Activated T-cell treated with anti-CD3 and anti-CD28 coated beads, Interleukin-2, amount 50 U/mL, for 48 hours (primary cell): ENCODE data around the gene IL1RAPL1.

Experiments used
- DNase-seq, 2 experiments: peaks; one replicate each; pipeline ENCODE4 v3.0.0-alpha.2; 2020

IL1RAPL1 gene

DNA sequence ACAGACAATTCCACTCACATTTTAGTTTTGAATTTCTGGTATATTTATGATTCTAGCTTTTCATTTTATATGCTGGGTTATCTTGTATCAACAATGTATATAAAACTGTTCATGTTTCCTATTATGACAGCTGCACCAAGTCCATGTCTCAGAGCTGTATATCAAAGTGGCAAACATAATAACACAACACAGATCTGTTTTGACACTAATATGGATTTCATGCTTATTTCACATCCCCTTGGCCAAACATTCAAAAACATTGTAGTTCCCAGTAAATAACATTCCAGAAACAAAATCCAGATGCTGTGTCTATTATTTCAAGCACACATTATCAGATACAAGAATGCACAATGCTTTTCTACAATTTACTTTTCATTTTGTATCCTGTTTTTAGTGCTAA, 1247.5 kb downstream of the IL1RAPL1 start:
- no peak for DNase-seq

DNA sequence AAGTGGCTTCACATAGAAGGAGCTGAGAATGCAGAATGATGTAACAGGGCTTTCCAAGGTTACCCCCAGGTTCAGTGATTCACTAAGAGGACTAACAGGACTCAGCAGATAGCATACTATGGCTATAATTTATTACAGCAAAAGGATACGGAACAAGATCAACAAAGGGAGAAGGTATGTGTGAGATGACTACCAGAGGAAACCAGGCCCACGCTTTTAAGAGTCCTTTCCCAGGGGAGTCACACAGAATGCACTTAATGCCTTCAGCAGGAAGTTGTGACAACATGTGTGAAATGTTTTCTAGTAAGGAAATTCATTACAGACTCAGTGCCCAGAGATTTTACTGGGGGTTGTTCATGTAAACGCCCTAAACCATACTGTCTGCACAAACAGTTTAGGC, 1254.5 kb downstream of the IL1RAPL1 start:
- no peak for DNase-seq

DNA sequence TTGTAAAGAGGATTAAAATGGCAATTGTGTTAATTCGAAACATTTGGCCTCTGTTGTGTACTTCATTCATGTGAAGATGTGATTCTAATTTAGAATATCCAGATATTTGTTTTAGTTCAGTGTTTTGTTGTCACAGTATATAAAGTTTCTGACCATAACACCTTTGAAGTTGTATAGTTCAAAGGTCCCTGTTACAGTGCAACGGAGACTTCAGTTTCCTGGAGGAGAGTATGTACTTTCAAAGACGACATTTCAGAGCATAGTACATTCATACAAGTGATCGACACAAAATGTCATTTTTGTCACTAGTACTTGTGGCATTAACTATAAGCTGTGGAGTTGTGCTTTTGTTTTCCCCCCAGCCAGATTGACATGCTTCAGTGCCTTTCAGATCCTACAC, 1255.3 kb downstream of the IL1RAPL1 start:
- DNase-seq, result no peak

DNA sequence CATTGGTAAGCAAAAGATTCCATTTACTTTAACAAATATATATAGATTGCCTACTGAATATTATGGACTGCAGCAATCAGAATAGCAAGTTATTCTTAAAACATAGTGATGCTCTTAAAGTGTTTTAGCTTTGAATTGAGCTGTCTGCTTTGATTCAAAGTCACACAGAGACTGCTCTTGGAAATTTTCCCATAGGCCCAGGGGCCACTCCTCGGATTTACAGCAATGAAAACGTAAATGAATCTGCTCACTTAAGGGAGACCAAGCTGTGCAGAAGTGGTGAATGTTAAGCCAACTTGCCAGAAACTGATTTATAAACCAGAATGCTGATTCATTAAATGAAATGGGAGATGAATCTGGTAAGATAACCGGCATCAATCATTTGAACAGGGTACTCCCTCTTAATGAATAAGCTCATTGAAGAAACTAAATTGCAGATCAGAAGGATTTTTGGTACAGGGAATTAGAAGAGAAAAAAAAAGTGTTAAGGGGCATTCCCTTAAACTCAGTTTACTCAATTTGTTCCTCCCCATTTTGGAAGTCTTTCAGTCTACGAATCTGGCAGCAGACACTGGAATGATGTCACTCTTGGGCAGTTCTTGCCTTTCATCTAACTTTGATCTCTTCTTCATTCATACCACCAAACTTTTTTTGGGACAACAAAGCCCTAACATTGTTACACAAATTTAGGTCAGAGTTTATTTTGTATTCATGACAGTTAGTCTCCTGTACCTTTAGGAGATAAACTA, 1264.8 kb downstream of the IL1RAPL1 start:
- no peak for DNase-seq

DNA sequence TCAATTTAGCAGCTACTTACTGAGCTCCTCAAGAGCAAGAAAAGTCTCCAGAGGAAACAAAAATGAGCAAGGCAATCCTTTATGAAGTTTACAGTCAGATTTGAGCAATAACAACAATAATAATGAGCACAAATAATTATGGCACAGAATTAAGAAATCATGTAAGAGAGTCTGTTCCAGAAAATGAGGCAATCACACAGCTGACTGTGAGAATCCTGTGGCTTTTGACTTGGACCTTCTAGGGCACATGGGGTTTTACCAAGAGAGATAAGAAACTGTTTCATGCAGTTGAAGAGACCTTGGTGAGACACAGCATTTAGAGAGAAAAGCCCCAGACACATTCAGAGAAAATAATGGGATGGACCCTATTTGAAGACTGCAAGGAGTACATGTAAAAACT, 1265.5 kb downstream of the IL1RAPL1 start:
- DNase-seq, result no peak

DNA sequence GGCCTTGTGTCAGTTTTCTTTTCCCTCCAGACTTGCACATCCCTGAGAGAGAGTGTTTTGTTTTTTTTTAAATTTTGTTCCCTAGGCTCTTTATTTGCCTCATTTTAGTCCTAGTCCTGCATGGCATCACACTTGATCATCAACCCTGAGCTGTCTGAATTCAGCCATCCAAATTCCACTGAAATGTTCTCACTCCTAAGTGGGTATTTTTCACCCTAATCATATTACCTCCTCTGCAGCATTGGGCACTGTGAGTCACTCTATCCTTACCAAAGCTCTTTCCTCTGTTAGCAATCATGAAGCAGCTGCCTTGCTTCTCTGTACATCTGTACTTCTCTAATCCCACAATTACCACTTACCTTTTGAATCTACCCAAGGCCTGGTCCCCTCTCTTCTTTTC, 1271.5 kb downstream of the IL1RAPL1 start:
- DNase-seq, result no peak

DNA sequence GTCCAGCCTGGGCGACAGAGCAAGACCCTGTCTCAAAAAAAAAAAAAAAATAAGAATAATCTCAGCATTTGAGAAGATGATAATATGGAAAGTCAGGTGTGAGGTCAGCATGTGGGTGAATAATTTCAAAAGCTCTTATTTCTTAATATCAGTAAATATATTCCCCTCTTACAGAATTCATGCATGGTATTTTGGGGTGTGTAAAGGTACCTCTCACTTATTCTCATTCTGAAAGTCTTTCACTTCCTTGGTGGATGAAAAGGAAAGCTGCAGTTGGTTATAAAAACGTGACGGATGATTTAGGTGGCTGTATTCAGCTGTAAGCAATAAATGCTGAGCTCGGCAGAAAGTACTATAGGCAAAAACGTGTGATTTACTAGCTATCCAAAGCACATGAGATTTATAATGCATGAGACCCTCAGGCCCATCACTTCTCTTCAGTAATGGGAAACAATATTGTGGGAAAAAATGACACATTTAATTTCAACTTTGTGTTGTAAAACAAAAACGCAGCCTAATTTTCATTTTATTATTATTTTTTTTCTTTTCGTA, 1275.0 kb downstream of the IL1RAPL1 start:
- no peak for DNase-seq

DNA sequence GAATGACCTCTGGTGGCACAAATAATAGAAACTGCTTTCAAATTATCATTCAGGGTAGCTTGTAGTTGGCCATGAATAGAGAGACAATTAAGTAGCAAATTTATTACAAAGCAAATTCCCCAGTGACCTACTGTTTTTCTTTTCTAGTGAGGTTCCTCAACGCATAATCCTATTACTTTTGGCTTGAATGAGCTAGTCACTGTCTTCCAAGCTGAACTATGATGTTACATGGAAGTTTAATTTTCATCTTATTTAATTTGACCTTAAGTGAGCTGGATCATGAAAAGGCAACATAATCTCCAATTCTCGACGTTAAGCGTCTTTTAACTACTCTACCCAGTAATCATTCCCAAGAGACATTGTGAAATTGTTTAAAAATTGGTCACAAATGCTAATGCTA, 1280.7 kb downstream of the IL1RAPL1 start:
- DNase-seq, result no peak

DNA sequence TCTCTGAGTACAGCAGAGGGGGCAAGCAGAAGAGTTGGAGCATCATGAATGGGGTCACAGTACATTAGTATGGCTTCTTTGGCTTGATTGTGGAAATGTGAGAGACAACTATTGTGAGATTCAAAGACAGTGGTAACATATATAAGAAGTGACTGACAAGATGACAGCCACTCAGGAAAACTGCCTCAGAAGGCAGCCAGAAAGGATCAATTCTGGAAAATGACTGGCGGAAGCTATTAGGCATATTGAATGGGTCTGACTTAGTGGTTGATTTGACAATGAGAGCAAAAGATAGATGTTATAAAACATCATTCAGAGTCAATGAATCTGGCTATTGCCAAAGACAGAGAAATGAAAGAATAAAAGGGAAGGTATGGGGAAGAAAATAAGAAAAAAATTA, 1282.6 kb downstream of the IL1RAPL1 start:
- DNase-seq, result no peak

DNA sequence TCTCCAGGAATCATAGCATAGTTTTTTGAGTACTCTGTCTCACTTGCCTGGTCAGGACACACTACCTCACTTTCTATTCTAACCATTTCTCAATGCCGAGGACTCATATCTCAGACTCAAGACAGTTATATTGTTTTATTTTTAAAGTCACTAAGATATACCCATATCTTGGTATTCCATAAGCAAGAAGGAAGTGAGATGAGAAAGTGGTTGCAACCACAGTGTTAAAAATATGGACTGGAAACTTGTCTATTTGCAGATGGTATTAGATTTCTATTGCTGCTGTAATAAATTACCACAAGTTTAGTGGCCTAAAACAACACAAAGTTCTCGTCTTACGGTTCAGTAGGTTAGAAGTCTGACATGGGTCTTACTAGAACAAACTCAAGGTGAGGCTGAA, 1283.4 kb downstream of the IL1RAPL1 start:
- DNase-seq, result no peak

DNA sequence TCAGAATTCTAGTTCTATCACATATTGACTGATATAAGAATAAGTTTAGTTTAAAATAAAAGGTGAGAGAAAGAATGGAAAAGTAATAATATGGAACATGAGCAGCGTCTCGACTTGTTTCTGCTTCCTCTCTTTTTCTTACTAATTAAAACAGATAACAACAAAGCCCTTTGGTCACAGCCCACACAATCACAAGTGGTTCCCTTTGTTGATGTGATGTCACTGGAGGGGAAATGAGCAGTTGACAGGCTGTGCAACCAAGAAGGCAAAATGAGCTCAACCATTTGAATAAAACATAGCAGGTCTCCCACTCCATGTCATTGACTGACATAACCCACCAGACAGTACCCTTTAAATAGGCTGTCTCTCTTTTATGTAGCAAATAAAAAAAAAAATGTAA, 1285.6 kb downstream of the IL1RAPL1 start:
- DNase-seq, result no peak

DNA sequence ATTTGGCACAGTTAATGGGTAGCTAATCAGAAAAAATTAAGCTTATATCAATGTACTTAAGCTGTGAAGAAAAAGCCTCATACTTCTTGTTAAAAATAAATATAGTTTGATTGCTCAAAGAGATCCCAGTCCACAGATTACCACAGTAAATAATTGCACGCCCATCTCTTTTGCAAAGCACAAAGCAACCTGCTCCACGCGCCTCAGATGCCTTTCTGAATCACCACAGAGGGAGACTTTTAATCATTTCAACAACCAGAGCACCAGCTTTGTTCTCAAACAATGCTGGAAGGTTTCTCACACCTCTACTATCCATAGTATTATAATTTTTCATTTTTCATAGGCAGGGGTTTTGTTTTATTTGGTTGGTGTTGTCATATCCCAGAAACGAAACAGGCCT, 1289.5 kb downstream of the IL1RAPL1 start:
- no peak for DNase-seq

DNA sequence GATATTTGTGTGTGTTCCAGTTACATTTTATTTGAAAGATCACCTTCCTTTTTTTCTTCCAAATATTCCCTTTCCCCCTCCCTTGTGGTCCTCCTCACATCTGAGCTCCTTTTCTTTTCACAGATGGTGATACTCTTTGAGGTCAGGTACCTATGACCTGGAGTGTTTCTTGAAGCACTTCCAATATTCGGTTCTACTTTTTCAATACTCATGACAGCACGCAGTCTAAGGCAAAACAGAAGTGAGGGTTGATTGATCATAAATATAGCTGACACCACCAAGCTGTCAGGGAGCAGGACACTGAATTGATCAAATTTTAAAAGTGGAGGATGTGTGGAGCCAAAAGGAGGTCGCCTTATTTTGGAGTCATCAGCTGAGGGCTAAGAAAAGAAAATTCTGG, 1293.7 kb downstream of the IL1RAPL1 start:
- DNase-seq, result no peak

DNA sequence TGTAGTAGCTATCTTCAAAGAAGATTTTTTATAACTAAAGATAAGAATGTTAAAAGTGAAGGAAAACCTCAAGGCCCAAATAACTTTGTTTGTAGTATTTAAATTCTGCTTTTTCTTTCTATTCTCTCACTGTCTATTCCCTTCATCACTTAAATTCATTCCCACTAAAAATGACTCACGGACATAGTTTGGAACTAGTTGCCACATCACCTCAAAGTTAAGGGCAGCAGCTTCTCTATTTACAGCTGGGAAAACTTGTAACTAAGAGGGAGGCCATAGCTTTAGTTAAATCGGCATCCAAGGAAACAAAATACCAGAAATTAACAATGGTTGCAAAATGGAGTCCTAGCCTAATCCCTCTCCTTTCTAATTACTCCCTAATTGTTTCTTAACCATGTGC, 1302.8 kb downstream of the IL1RAPL1 start:
- no peak for DNase-seq

DNA sequence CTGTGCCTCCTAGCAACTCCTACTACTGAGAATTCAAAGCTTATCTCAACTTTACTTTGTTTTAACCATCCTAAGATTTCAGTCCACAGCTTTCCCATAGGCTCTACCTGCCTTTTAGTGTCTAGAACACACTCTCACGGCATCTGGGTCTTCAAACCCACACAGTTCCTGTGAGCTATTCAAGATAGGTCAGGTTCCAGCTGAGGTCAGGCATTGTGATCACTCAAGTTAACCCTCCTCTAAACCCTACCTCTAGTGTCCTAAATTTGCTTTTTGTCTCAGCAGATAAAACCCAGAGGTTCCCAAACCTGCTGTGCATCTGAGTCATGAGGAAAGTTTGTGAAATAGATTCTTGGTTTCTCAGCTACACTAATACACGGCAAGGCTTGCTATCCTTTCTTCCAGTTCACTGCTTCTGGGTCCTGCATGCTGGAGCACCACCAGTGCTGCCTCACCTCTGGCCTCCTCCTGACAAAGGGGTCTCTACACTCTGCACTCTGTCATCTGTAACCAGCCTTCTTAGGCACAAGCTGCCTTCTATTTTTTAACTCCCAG, 1303.5 kb downstream of the IL1RAPL1 start:
- no peak for DNase-seq

DNA sequence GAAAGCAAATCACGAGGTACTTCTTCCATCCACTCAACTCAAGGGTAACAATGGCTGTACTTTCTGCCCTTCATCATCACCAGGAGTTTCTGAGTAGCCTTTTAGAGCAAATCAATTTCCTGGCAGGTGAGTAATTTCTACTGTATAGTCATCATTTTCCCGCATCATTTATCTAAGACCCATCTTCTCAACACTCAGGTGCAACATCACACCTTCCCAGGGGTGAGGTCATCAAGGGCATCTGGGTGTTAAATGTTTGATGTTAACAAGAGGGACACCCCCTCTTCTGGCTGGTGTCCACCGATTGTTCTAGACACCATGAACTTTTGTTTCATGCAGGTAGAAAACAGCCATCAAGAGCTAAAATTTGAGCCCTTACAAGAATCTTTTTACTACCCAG, 1314.8 kb downstream of the IL1RAPL1 start:
- no peak for DNase-seq

DNA sequence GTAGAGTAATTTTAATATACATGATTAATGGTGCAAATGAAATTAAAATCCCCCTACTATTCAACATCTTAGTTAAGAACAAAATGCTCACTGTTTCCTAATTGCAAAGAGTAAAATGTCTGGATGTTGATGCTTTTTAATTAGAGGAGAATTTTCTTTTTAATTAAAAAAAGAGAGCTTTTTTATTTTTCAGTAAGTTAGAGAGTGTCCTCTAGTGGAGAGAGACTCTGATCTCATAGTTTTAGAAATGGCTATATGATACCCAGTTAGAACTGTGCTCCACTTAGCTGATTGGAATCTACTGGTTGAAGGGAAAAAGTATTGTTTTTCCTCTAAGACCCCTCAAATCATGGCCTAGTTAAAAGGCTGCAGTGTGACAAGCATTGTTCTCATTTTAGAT, 1316.1 kb downstream of the IL1RAPL1 start:
- no peak for DNase-seq

DNA sequence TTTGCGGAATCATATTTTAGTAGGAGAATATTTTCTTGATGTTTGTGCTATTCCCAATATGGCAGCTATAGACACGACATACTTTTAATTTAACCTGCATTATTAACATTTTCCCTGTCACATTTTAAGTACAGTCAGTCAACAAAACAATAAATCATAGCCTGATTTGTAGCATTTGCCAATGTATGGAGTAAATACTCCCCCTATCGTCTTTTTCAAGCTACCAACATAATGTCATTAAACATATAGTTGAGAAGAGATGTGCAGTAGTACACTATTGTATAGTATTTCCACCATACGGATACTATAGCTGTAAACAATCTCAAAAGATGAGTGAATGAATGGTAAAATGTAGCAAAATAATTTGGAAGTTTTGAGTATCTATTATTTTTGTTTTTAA, 1324.4 kb downstream of the IL1RAPL1 start:
- no peak for DNase-seq

DNA sequence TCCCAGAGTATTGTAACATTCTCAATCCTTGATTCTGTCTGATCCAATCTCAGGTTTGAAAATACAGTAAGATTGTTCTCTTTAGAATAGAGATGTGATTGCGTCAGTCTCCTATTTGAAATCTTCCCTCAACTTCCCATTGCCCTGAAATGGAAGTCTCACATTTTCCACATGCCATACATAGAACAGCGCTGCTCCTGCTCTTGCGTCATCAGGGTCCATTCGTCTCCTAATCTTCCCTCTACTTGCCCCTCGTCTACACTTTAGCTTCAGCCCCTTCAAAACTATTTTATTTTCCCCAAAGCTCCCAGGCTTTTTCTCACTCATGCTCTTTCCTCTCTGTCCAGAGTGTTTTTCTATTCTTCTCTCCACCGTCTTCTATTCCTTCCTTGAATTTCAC, 1326.4 kb downstream of the IL1RAPL1 start:
- DNase-seq, result no peak

DNA sequence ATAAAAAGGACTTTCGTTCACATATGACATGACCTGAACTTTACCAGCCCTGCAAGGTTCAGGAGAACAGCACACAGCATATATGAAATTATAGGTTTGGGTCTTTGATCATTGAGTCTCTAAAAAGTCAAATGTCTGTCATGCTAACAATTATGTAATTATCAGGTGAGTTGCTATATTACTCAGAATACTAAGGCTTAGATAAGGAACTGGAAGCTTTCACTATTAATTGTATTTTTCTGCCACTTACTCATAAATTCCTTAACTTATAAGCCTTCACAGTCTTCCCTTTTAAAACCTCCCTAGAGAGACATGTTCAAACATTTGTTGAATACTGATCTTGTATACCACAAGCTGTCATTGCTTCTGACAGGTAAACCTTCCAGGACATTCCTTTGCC, 1335.4 kb downstream of the IL1RAPL1 start:
- no peak for DNase-seq

DNA sequence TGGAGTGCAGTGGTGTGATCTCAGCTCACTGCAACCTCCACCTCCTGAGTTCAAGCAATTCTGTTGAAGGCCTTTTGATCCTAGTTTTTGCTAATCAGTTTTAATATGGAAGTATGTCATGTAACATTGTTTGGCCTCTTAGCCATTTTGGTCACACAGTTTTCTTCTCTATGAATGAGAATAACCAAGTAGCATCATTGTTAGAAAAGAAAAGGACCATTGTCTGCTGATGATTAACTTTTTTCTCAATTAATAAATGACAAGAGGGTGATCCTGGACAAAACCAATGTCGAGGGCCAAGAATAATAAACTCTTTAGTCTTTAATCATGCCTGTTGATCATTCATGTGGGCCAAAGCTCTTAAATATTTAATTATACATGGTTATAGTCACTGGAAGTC, 1338.8 kb downstream of the IL1RAPL1 start:
- no peak for DNase-seq

DNA sequence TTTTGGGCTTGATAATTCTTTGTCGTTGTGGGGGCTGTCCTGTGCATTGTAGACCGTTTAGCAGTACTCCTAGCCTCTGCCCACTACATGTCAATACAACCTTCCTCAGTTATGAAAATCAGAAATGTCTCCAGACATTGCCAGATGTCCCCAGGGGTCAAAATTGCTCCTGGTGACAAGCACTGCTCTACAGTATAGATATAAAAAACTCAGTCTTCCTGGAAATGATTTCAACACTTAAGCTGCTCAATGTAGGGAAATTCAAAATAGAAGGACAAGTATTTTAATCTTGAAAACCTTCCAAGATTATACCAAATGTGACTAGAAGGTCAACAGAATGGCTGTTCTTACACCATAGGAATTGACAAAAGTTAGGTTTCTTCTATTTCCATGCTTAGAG, 1339.4 kb downstream of the IL1RAPL1 start:
- no peak for DNase-seq

DNA sequence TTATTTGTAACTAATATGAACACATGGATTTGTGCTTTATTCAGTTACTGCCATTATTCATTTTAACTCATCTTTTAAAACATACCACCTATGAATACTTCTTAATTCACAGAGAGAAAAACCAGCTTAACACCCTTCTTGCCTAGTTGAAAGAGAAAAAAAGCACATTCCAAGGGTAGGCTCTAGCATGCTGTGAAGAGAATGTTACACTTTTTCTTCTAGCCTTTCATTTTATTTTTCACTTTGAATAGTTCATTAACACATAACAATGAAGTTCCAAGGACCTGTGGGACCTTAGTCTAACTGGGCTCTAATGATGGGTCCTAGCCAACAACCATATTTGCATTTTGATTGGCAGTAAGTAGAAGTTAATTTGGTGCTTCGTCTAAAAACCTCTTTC, 1348.2 kb downstream of the IL1RAPL1 start:
- no peak for DNase-seq

DNA sequence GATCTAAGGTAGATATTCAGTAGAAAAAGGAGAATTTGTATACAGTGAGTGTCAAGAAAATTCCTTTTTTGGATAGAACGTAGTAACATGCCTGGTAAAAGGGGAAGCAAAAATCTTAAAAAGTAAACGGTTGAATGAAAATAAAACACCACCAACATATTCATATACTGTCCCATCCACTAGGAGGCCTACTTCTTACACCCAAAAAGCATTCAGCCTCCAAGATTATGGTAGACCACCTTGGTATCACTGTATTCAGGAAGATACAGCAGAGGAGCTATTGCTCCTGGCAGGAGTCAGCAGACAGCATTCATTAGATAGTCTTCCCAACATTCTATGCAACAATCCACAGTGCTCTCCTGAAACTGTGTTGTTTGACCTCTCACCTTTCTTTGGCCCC, 1353.5 kb downstream of the IL1RAPL1 start:
- DNase-seq, result no peak

DNA sequence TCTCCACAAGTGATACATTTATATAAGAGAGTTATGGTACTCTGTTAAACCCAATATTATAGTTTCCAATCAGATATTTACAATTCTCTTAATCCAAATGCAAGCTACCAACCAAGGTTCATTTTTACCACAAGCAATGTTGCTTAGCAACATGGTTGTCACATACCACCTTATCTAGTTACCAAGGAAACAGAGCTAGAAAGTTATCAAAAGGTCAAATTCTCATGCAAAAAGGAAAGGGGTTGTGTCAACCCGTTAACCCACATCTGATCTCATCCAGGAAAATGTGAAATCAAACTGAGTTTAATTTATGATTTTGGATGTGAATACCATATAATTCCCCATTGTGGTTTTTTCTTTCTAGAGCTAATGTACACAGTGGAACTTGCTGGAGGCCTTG, 1354.0 kb downstream of the IL1RAPL1 start:
- no peak for DNase-seq
